HFF-Myc (cell line): ENCODE results near the gene SMIM15.

ENCODE experiments used
- DNase-seq: peaks from one replicate; pipeline ENCODE4 v3.0.0-alpha.2; 2011; ENCODE audit warnings: low read depth; ENCODE audit errors: extremely low read depth
- H3K4me3 ChIP-seq: replicated peaks from 2 replicates; pipeline ENCODE4 v1.5.1; 2011; ENCODE audit warnings: low read depth, mild to moderate bottlenecking, control low read depth, low read length
- CTCF ChIP-seq: IDR thresholded peaks from 2 replicates; pipeline ENCODE4 v1.5.1; 2012; ENCODE audit warnings: mild to moderate bottlenecking, low read depth, low read length, control low read depth; ENCODE audit errors: missing control alignments

SMIM15 gene

DNA sequence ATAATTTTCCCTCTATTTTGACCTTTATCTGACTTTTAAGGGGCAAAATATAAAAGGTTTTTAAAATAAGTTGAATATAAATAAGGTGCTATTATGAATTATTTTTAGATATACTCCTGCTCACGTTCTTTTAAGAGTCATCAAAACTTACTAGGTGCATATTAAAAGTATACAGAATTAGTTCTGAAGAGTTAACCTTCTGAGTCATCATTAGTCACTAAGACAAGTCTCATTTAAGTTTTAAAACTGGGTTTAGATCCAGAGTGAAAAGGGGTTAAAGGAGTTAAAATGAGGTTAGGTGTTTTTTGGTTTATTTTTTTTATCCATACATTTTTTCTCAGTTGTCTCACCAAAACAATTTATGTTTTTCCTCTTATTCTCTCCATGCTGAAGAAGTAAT lies 41.7 kb downstream of the SMIM15 start:
- no peak overlapping the region for H3K4me3 ChIP-seq
- no peak for TF ChIP-seq CTCF
- DNase-seq: no peak

DNA sequence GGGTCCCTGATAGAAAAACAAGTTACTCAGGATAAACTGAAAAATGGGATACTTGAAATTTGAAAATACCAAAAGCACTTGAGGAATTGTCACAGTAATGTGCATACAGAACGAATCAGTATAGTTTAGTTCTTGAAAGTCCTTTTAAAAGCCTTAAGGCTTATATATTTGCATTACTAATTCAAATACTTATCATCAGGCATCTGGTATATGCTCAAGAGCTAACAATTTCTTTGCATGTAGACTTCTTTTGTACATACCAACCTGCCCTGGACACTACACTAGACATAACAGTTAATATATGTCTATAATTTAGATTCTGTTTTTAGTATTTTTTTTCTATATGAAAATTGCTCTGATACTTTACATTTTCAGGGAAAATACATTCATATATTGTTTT lies 43.2 kb downstream of the SMIM15 start:
- no peak for DNase-seq
- TF ChIP-seq CTCF: no peak
- H3K4me3 ChIP-seq: no peak overlapping the region

- DNase-seq: no peak
- no peak for TF ChIP-seq CTCF
- no peak overlapping the region for H3K4me3 ChIP-seq
These were observed 46.3 kb downstream of the SMIM15 start for GRCh38 chr5:61115968-61116367.

DNA sequence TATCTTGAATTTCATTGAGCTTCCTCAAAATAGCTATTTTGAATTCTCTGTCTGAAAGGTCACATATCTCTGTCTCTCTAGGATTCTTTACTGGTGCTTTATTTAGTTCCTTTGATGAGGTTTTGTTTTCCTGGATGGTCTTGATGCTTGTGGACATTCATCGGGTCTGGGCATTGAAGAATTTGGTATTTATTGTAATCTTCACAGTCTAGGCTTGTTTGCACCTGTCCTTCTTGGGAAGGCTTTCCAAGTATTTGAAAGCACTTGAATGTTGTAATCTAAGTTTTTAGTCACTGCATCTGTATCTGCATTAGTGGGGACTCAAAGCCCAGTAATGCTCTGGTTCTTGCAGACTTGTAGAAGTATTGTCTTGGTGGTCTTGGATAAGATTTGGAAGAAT lies 47.8 kb downstream of the SMIM15 start:
- no peak overlapping the region for H3K4me3 ChIP-seq
- no peak for DNase-seq
- no peak for TF ChIP-seq CTCF
